GM23338 (cell line): ENCODE data around the gene ATF6.

Experiments
- CREB1 ChIP-seq: fragments of 250-450 bp; sonication (Bioruptor Pico); IDR thresholded peaks from 2 replicates; pipeline ENCODE4 v1.5.0; 2020; ENCODE audit warnings: low read depth, mild to moderate bottlenecking, moderate library complexity
- EZH2 ChIP-seq: fragments of 200-600 bp; sonication (generic); IDR thresholded peaks from one replicate; pipeline ENCODE4 v1.8.0; 2017; ENCODE audit warnings: antibody characterized with exemption, mild to moderate bottlenecking, low read depth; ENCODE audit not compliant: unreplicated experiment
- JUNB ChIP-seq: IDR thresholded peaks from one replicate; pipeline ENCODE4 v1.6.1; 2016; ENCODE audit warnings: antibody characterized with exemption; ENCODE audit not compliant: unreplicated experiment
- POLR2AphosphoS5 ChIP-seq: IDR thresholded peaks from 2 replicates; pipeline ENCODE4 v1.6.1; 2016; ENCODE audit warnings: antibody characterized with exemption, low read depth
- TF ChIP-seq, protein P1 (sequence below), 2 experiments: fragments of 200-600 bp in 1 of 2; sonication (generic) in 1 of 2; conservative IDR thresholded peaks; 2 replicates each; pipeline versions ENCODE4 v1.5.1 to v1.6.1; 2016 to 2017; ENCODE audit warnings: antibody characterized with exemption in 2 of 2, low read depth in 2 of 2, mild to moderate bottlenecking in 2 of 2, moderate library complexity in 1 of 2

DNA sequence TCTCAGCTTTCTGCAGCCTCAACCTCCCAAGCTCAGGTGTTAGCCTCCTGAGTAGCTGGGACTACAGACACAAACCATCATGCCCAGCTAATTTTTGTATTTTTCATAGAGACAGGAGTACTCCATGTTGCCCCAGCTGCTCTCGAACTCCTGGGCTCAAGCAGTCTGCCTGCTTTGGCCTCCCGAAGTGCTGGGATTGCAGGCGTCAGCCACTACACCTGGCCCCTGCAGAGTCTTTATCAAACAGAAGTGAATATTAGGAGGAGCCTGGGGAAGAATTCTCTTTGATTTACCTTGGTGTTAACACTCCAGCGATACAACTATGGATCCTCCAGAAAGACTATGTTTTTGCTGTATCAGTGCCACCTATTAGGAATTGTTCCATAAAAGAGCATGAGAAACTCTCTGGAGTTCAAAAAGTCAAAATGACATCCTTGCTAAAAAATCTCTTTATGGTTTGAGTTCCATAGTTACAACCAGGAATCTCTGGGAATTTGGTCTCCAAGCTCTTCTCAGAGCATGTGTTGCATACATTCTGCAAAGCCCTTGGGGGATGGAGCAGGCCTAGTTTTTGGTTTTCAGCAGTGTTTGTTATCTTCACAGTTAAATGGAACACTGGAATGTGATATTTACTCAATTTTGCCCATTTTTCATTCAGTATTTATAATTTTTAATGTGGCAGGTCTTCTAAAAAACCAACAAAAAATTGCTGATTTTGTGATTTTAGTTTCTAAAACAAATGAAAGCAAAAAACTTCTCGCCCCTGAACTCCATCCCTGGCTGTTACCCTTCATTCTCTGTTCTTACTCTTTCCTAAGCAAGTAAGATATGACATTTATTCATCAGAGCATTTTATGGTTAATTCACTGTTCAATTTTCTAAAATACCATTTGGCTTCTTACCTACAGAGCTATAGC, 180.2 kb downstream of the ATF6 start:
- TF ChIP-seq JUNB = no peak
- no peak for TF ChIP-seq CREB1
- no peak for TF ChIP-seq POLR2AphosphoS5
- TF ChIP-seq, protein P1, sequence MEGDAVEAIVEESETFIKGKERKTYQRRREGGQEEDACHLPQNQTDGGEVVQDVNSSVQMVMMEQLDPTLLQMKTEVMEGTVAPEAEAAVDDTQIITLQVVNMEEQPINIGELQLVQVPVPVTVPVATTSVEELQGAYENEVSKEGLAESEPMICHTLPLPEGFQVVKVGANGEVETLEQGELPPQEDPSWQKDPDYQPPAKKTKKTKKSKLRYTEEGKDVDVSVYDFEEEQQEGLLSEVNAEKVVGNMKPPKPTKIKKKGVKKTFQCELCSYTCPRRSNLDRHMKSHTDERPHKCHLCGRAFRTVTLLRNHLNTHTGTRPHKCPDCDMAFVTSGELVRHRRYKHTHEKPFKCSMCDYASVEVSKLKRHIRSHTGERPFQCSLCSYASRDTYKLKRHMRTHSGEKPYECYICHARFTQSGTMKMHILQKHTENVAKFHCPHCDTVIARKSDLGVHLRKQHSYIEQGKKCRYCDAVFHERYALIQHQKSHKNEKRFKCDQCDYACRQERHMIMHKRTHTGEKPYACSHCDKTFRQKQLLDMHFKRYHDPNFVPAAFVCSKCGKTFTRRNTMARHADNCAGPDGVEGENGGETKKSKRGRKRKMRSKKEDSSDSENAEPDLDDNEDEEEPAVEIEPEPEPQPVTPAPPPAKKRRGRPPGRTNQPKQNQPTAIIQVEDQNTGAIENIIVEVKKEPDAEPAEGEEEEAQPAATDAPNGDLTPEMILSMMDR (conservative IDR thresholded peaks at IDR 0.05; ENCODE audit: low read depth in 2 of 2) = no peak
- no peak for TF ChIP-seq EZH2
